CD4-positive, CD25-positive, alpha-beta regulatory T cell (primary cell): ENCODE measurements around the gene RAB1B. TPM values are rescaled to one million over a fixed set of nuclear protein-coding genes. Genes with fewer than 3 reads are reported as not detected.
"Not testable (repeated sequence)": the region's sequence is repeated elsewhere in the genome, so short reads cannot be mapped to it uniquely, and the experiment has no call there.

ENCODE experiments used
- ATAC-seq, 2 donors: fragments of 150-1000 bp; cut with Tn5 transposase; one replicate each; pipeline ENCODE4 v1.10.0; 2021; ENCODE audit warnings: low read depth in 2 of 2, moderate number of reproducible peaks in 2 of 2, moderate library complexity in 1 of 2
- DNase-seq, 3 donors: peaks; one replicate each; pipeline versions ENCODE4 v3.0.0 to v3.0.0-alpha.2; 2012 to 2022; ENCODE audit warnings: mixed read lengths in 1 of 3
- H3K27ac ChIP-seq: one replicate; pipeline ENCODE4 v1.7.0; 2013; ENCODE audit warnings: mild to moderate bottlenecking, low read length; ENCODE audit not compliant: insufficient read depth, poor library complexity, severe bottlenecking
- H3K27me3 ChIP-seq: one replicate; pipeline ENCODE4 v1.7.0; 2013; ENCODE audit warnings: low read length; ENCODE audit not compliant: control insufficient read depth, insufficient read depth
- H3K36me3 ChIP-seq: one replicate; pipeline ENCODE4 v1.7.0; 2013; ENCODE audit warnings: mild to moderate bottlenecking, low read length, moderate library complexity; ENCODE audit not compliant: control insufficient read depth, insufficient read depth
- H3K4me1 ChIP-seq: 2 replicates; pipeline ENCODE4 v1.7.0; 2013; ENCODE audit warnings: mild to moderate bottlenecking, low read length; ENCODE audit not compliant: insufficient read depth, control insufficient read depth, poor library complexity, severe bottlenecking
- H3K4me3 ChIP-seq: one replicate; pipeline ENCODE4 v1.7.0; 2013; ENCODE audit warnings: low read depth, mild to moderate bottlenecking, low read length, moderate library complexity
- H3K9me3 ChIP-seq, 2 experiments: 1 replicate in 1 of 2; 2 replicates in 1 of 2; pipeline ENCODE4 v1.7.0; 2013; ENCODE audit warnings: low read length in 2 of 2, mild to moderate bottlenecking in 1 of 2, moderate library complexity in 1 of 2; ENCODE audit not compliant: control insufficient read depth in 2 of 2
- H3K27ac Mint-ChIP-seq, 3 donors: one replicate each; pipeline ENCODE4 v1.8.0; 2020 to 2022; ENCODE audit warnings: mild to moderate bottlenecking in 3 of 3, mixed read lengths in 3 of 3, moderate library complexity in 2 of 3
- H3K27me3 Mint-ChIP-seq: one replicate; pipeline ENCODE4 v1.8.0; 2022; ENCODE audit warnings: mild to moderate bottlenecking, mixed read lengths
- H3K36me3 Mint-ChIP-seq: one replicate; pipeline ENCODE4 v1.8.0; 2020; ENCODE audit warnings: mixed read lengths
- H3K4me1 Mint-ChIP-seq, 4 donors: one replicate each; pipeline ENCODE4 v1.8.0; 2020 to 2022; ENCODE audit warnings: mixed read lengths in 4 of 4, mild to moderate bottlenecking in 1 of 4
- H3K4me3 Mint-ChIP-seq, 4 donors: one replicate each; pipeline ENCODE4 v1.8.0; 2020 to 2022; ENCODE audit warnings: mild to moderate bottlenecking in 4 of 4, mixed read lengths in 4 of 4, moderate library complexity in 3 of 4
- H3K9me3 Mint-ChIP-seq, 7 donors: one replicate each; pipeline ENCODE4 v1.8.0; 2020 to 2022; ENCODE audit warnings: mixed read lengths in 7 of 7, mild to moderate bottlenecking in 3 of 7, moderate library complexity in 2 of 7
- polyA plus RNA-seq, 4 donors: library from polyadenylated mRNA; unstranded; fragments of 300-500 nt; fragmentation: Illumina TruSeq; gene quantifications; one replicate each; pipeline ENCODE4 v1.2.3, GENCODE V29; 2021
- total RNA-seq: library from RNA; stranded (reverse); gene quantifications from one replicate; pipeline ENCODE4 v1.2.3, GENCODE V29; 2022

The RAB1B gene
- total and polyA plus RNA-seq, 5 donors from 2014 or later = 13.1 to 79.6 (median 17.0) TPM

DNA sequence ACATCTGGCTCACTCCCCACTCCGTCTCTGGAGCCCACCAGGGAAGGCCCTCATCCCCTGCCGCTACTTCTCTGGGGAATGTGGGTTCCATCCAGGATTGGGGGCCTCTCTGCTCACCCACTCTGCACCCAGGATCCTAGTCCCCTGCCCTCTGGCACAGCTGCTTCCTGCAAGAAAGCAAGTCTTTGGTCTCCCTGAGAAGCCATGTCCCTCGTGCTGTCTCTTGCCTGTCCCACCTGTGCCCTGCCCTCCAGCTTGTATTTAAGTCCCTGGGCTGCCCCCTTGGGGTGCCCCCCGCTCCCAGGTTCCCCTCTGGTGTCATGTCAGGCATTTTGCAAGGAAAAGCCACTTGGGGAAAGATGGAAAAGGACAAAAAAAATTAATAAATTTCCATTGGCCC, 8.6 kb downstream of the RAB1B start:
- H3K36me3 Mint-ChIP-seq = peaks cover 16% of the 10 kb centered on the region
- not testable (repeated sequence) for H3K9me3 ChIP-seq, H3K9me3 Mint-ChIP-seq, H3K27me3 Mint-ChIP-seq, ATAC-seq, H3K4me3 ChIP-seq, H3K27ac ChIP-seq, DNase-seq, H3K27me3 ChIP-seq
- H3K4me3 Mint-ChIP-seq = peak overlapping the region in 3 of 4 donors; percentile 56 to 80 (median 71)
- H3K4me1 Mint-ChIP-seq = peaks cover 4 to 36% (median 13%) of the 10 kb centered on the region in 4 donors
- H3K27ac Mint-ChIP-seq = peak overlapping the region in 1 of 3 donors; percentile 69
- Histone ChIP-seq H3K4me1 (peaks cover 24% of the 10 kb centered on the region), H3K36me3 (peaks cover 35% of the 10 kb centered on the region)

DNA sequence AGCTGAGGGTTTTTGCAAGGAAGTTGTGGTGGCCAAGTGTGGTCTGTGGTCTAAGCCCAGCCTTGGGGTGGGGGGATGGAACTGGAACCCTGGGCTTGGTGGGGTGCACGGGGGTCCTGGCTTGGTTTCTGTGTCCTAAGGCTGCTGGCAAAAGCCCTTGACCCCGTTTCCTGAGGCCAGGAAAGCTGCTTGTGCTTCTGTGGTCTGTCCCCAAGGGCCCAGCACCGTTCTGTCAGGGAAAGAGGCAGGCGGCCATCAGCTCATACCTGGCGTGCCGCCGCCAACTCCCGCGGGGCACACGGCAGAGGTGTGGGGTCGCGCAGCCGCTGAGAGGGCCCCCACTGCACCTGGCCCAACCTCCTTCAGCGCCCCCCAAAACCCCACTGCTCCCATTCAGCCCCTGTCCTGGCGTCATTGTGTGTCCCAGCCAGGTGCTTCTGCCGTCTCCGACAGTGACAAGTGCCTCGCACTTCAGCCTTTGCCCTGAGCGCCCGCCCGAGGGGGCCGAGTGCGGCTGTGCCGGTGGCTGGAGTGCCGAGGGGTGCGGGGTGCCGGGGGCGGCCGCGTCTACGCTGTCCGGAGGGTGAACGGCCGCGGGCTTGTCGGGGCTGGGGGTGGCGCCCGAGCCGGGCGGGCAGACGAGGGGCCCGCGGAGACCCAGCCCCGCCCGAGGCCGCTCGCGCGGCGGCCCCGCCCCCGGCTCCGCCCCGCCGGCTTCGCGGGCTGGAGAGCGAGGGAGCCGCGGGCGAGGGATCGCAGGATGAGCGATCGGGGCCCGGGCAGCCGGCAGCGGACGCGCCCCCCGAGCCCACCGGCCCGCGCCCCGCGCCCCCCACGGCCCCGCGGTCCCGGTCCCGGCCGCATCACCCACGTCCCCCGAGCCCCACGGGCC, 9.3 kb downstream of the RAB1B start, which contains the start of gene CNIH2:
TSS of gene CNIH2 (plus strand) at position 705 of the 892 bp plus-strand sequence. CDS start 282 bp downstream, outside the sequence.
- H3K27ac ChIP-seq = no peak within 1 kb of the TSS

DNA sequence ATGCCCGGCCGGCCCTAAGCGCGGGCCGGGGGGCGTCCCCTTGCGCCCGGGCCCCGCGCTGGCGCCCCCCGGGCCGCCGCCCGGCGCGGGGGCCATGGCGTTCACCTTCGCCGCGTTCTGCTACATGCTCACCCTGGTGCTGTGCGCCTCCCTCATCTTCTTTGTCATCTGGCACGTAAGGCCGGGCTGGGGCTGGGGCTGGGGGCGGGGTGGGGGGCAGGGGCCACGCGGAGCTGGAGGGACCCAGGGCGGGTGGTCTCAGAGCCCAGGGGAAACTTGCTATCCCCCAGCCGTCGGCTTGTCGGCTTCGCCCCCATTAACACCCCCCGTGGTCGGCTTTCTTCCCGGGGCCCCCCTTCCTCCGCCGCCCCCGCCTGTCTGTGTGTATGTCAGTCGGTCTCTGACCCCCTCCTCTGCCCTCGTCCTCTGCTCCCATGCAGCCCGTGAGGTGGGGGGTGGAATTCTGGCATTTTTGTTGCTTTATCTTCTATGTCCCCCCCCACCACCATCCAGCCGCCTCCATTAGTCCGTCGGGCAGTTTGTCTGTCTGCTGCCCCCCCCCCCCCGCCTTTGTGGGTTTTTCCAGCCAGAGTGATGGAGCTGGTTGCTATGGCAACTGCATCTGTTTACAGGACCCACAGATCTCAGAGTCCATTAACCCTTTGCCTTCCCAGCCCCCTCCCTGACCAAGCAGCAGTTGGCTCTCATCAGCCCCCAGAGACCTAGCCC, 10.1 kb downstream of the RAB1B start:
- Histone ChIP-seq H3K4me3 (no peak overlapping the region), H3K27ac (no peak overlapping the region), H3K4me1 (peaks cover 38% of the 10 kb centered on the region), H3K9me3 (no peaks in the 10 kb centered on the region), H3K27me3 (no peaks in the 10 kb centered on the region), H3K36me3 (peaks cover 21% of the 10 kb centered on the region)
- Mint-ChIP-seq H3K27ac (no peak overlapping the region), H3K36me3 (peaks cover 6% of the 10 kb centered on the region), H3K27me3 (peaks cover 5% of the 10 kb centered on the region), H3K9me3 (no peaks in the 10 kb centered on the region), H3K4me3 (peak overlapping the region in 3 of 4 donors; percentile 68 to 76 (median 70)), H3K4me1 (peaks cover under 1 to 39% (median 18%) of the 10 kb centered on the region in 4 donors)
- ATAC-seq = no peak
- peak in 1 of 3 donors; percentile 30 for DNase-seq

More for the DNA sequence above, 9.3 kb downstream of the RAB1B start, which contains the start of gene CNIH2:
- peaks cover 30% of the 10 kb centered on the region for H3K4me1 ChIP-seq
- peak; percentile 25 to 53 (median 48) for DNase-seq
- Mint-ChIP-seq H3K36me3 (peaks cover 12% of the 10 kb centered on the region), H3K9me3 (no peaks in the 10 kb centered on the region), H3K4me1 (peaks cover 4 to 38% (median 16%) of the 10 kb centered on the region in 4 donors), H3K27ac (peak within 1 kb of the TSS in 1 of 3 donors; percentile 69), H3K4me3 (peak within 1 kb of the TSS; percentile 56 to 80 (median 73)), H3K27me3 (peaks cover 5% of the 10 kb centered on the region)
- no peaks in the 10 kb centered on the region for H3K9me3 ChIP-seq
- H3K27me3 ChIP-seq = no peaks in the 10 kb centered on the region
- H3K4me3 ChIP-seq = no peak within 1 kb of the TSS
- ATAC-seq = peak; percentile 17 to 31
- H3K36me3 ChIP-seq = peaks cover 29% of the 10 kb centered on the region

DNA sequence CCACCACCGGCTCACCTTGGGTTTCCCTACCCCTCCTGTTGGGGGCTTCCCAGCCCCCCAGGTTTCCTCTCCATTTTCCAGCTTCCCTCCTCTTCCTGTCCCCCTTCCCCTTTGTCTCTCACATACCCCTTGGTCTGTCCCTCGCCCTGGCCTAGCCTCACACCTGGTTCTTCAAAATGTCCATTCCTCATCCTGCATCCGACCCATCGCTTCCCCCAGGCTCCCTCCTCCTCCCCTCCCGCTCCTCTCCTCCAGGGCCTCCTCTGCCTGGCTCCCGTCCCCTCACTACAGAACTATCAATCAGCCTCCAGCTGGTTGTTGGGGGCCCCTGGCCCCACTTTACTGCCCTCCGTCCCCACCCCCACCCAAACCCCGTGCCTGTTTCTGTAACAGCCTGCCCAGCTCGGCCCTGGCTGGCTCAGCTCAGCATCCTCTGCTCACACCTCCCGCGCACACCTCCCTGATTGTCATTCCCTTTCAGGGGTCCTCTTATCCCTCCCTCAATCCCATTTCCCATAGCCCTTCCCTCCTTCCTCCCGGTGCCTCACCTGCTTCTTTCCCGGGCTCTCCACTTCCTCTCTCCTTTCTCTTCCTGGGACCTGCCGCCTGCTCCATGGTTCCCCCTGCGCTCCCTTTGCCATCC, 10.8 kb downstream of the RAB1B start:
- H3K27me3 ChIP-seq = no peaks in the 10 kb centered on the region
- no peak overlapping the region for H3K27ac ChIP-seq
- H3K36me3 Mint-ChIP-seq = peaks cover under 1% of the 10 kb centered on the region
- H3K27ac Mint-ChIP-seq = no peak overlapping the region
- no peak for ATAC-seq
- DNase-seq = no peak
- H3K36me3 ChIP-seq = peaks cover 14% of the 10 kb centered on the region
- H3K4me3 Mint-ChIP-seq = peak overlapping the region; percentile 29 to 88 (median 74)
- H3K4me3 ChIP-seq = no peak overlapping the region
- H3K9me3 ChIP-seq = no peaks in the 10 kb centered on the region
- H3K9me3 Mint-ChIP-seq = no peaks in the 10 kb centered on the region
- peaks cover 38% of the 10 kb centered on the region for H3K4me1 ChIP-seq
- H3K4me1 Mint-ChIP-seq = peaks cover 0 to 39% (median 18%) of the 10 kb centered on the region in 4 donors
- H3K27me3 Mint-ChIP-seq = peaks cover 5% of the 10 kb centered on the region

DNA sequence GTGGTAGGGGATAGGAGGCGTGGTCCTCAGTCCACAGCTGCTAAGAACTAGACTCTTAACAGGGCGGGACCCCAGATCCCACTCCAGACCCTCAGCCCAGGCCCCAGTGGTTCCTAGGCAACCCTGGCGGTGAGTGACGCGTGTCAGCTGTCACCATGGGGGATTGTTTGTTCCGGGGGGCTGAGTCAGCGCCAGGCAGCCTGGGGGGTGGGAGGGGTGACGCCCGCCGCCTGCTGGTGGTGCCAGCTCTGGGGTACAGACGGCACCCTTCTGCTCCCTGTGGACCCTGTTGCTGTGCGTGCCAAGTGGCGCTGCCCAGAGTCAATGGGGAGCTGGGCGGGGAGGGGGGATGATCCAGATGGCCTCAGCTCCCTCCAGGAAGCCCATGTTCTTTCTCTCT, 12.0 kb downstream of the RAB1B start:
- H3K4me1 Mint-ChIP-seq = peaks cover 0 to 39% (median 18%) of the 10 kb centered on the region in 4 donors
- no peaks in the 10 kb centered on the region for H3K9me3 ChIP-seq
- no peak overlapping the region for H3K4me3 ChIP-seq
- H3K36me3 ChIP-seq = peaks cover 4% of the 10 kb centered on the region
- H3K27me3 ChIP-seq = no peaks in the 10 kb centered on the region
- peaks cover 38% of the 10 kb centered on the region for H3K4me1 ChIP-seq
- H3K4me3 Mint-ChIP-seq = peak overlapping the region in 2 of 4 donors; percentile 51 to 89
- peaks cover 5% of the 10 kb centered on the region for H3K27me3 Mint-ChIP-seq
- H3K27ac ChIP-seq = no peak overlapping the region
- no peaks in the 10 kb centered on the region for H3K9me3 Mint-ChIP-seq
- no peak overlapping the region for H3K27ac Mint-ChIP-seq
- ATAC-seq (no peak), DNase-seq (no peak)
- no peaks in the 10 kb centered on the region for H3K36me3 Mint-ChIP-seq

DNA sequence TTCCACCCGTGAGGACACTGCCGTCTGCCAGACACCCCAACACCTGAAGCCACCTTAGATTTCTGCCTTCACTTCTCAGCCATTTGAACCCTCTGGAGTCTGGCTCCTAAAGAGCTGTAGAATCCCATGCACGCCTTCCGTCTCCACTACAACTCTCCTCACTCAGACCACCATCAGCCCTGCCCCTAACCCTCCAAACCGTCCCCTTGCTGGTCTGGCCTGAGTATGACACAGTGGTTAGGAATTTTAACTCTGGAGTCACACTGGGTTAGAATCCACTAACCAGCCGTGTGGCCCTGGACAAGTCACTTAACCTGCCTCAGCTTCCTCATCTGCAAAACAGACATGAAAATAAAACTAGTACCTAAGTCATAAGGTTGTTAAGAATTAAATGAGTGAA, 12.6 kb downstream of the RAB1B start:
- no peak overlapping the region for H3K4me3 ChIP-seq
- Mint-ChIP-seq H3K9me3 (no peaks in the 10 kb centered on the region), H3K27ac (peak overlapping the region in 2 of 3 donors; percentile 34 to 86), H3K4me1 (peaks cover 0 to 39% (median 18%) of the 10 kb centered on the region in 4 donors), H3K4me3 (peak overlapping the region; percentile 2 to 89 (median 46)), H3K27me3 (peaks cover 5% of the 10 kb centered on the region), H3K36me3 (no peaks in the 10 kb centered on the region)
- peaks cover 38% of the 10 kb centered on the region for H3K4me1 ChIP-seq
- H3K27ac ChIP-seq = no peak overlapping the region
- no peak for DNase-seq
- H3K27me3 ChIP-seq = no peaks in the 10 kb centered on the region
- no peaks in the 10 kb centered on the region for H3K9me3 ChIP-seq
- ATAC-seq = no peak
- H3K36me3 ChIP-seq = peaks cover under 1% of the 10 kb centered on the region

DNA sequence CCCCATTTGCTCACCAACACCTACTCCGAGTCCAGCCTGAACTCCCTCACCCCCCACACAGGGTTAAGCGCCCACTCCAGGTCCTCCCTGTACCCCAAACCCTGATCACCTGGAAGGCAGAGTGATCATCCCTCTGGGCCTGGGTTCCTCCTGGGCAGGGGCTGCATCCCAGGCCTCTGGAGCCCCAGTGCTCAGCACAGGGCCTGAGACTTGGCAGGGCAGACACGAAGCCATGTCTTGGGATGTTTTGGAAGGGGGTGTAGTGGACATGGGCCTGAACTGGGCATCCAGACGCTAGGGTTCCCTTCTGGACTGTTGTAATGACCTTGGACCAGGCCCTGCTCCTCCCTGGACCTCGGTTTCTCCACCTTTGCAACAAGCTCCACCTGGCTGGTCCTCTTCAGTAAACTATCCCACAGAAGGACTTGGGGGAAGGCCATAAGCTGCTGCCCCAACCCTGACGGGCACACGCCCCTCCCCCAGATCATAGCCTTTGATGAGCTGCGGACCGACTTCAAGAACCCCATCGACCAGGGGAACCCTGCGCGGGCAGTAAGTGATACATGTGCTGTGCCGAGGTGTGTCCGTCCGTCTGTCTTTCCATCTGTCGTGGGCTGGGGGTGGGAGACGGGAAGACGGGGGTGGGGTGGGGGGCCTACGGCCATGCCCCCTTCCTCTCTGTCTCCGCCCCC, 13.5 kb downstream of the RAB1B start:
- H3K4me3 ChIP-seq = no peak overlapping the region
- ATAC-seq = no peak
- no peaks in the 10 kb centered on the region for H3K36me3 ChIP-seq
- H3K9me3 Mint-ChIP-seq = no peaks in the 10 kb centered on the region
- peaks cover 0 to 41% (median 17%) of the 10 kb centered on the region in 4 donors for H3K4me1 Mint-ChIP-seq
- H3K27ac Mint-ChIP-seq = peak overlapping the region; percentile 76 to 88 (median 82)
- H3K27me3 Mint-ChIP-seq = peaks cover 5% of the 10 kb centered on the region
- DNase-seq = no peak
- H3K27ac ChIP-seq = peak overlapping the region; percentile 33
- H3K4me3 Mint-ChIP-seq = peak overlapping the region; percentile 65 to 94 (median 84)
- no peaks in the 10 kb centered on the region for H3K36me3 Mint-ChIP-seq
- no peaks in the 10 kb centered on the region for H3K9me3 ChIP-seq
- no peaks in the 10 kb centered on the region for H3K27me3 ChIP-seq
- peaks cover 38% of the 10 kb centered on the region for H3K4me1 ChIP-seq
